ENCODE measurements around the gene STK32B.

STK32B gene

DNA sequence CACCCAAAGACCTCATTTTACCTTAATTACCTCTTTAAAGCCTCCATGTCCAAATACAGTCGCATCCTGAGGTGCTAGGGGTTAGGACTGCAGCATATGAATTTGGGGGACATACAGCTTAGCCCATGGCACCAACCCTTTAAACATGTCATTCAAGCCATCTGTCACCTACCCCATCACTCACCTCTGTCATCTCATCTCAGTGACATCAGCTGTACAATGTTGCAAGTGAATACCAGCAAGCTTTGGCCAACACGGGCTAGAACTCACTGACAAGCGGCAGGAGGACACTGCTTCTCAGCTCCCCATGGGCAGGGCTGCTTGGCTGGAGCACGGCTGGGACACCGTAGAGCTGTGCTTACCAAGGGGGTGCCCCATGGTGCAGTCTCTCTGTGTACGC lies 107.5 kb downstream of the STK32B start:
- POLR2A ChIA-PET = no interaction called here
- H3K27ac ChIP-seq (ENCODE audit: extremely low read depth, low read depth, low read length) = no peak overlapping the region

DNA sequence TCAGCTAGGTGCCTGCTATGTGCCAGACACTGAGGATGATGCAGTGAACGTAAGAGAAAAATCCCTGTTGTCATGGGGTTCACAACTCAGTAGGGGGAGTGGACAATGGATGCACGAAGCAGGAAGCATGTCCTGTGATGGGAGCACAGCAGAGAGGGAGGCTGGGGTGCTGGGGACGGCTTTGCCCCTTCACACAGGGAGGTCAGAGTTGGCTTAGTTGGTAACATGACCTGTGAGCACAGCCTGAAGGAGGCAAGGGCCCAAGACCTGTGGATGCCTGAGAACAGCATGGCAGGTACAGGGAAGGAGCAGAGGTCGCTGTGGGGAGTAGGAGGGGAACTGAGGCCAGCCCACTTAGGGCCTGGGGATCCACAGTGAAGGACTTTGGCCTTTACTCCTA lies 109.4 kb downstream of the STK32B start:
- Histone ChIP-seq H3K9me3 (ENCODE audit: control insufficient read depth, insufficient read depth, low read depth, low read length) (no peaks in the 10 kb centered on the region), H3K36me3 (ENCODE audit: control insufficient read depth in 2 of 2, insufficient read depth in 1 of 2, low read length in 2 of 2) (no peaks in the 10 kb centered on the region), H3K4me3 (ENCODE audit: low read depth, low read length) (no peak overlapping the region), H3K4me1 (ENCODE audit: control insufficient read depth, insufficient read depth, low read length) (no peaks in the 10 kb centered on the region), H3K27ac (ENCODE audit: extremely low read depth, low read depth, low read length) (no peak overlapping the region)
- ChIA-PET CTCF (no interaction called here), POLR2A (no interaction called here)
- TF ChIP-seq GLI4 (tag by site-specific recombination; IDR thresholded peaks at IDR 0.05) (no peak), SCRT2 (tag by site-specific recombination; IDR thresholded peaks at IDR 0.05) (no peak), MZF1 (tag by site-specific recombination; IDR thresholded peaks at IDR 0.05; ENCODE audit: borderline replicate concordance) (no peak), ZXDB (tag by site-specific recombination; IDR thresholded peaks at IDR 0.05) (no peak), ZNF621 (tag by site-specific recombination; IDR thresholded peaks at IDR 0.05) (no peak), ZNF830 (tag by site-specific recombination; IDR thresholded peaks at IDR 0.05; ENCODE audit: low read depth) (no peak), ZBTB21 (tag by site-specific recombination; IDR thresholded peaks at IDR 0.05) (no peak), ZNF707 (tag by site-specific recombination; IDR thresholded peaks at IDR 0.05) (no peak), ZNF585B (tag by site-specific recombination; IDR thresholded peaks at IDR 0.05) (no peak), YY1 (tag by site-specific recombination; IDR thresholded peaks at IDR 0.05) (no peak), ZBTB48 (tag by site-specific recombination; IDR thresholded peaks at IDR 0.05) (no peak), ZNF37A (tag by site-specific recombination; IDR thresholded peaks at IDR 0.05) (no peak), ZNF843 (tag by site-specific recombination; IDR thresholded peaks at IDR 0.05) (no peak), ZNF549 (tag by site-specific recombination; IDR thresholded peaks at IDR 0.05) (no peak), ZNF292 (tag by site-specific recombination; IDR thresholded peaks at IDR 0.05; ENCODE audit: borderline replicate concordance, low read depth) (no peak), ZSCAN23 (tag by site-specific recombination; IDR thresholded peaks at IDR 0.05) (no peak), YY2 (tag by site-specific recombination; IDR thresholded peaks at IDR 0.05) (no peak), OVOL3 (tag by site-specific recombination; IDR thresholded peaks at IDR 0.05) (no peak)
- TF ChIP-seq, protein P1, sequence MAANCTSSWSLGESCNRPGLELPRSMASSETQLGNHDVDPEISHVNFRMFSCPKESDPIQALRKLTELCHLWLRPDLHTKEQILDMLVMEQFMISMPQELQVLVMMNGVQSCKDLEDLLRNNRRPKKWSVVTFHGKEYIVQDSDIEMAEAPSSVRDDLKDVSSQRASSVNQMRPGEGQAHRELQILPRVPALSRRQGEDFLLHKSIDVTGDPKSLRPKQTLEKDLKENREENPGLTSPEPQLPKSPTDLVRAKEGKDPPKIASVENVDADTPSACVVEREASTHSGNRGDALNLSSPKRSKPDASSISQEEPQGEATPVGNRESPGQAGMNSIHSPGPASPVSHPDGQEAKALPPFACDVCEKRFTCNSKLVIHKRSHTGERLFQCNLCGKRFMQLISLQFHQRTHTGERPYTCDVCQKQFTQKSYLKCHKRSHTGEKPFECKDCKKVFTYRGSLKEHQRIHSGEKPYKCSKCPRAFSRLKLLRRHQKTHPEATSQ (tag by site-specific recombination; IDR thresholded peaks at IDR 0.05) = no peak
- TF ChIP-seq, protein P2, sequence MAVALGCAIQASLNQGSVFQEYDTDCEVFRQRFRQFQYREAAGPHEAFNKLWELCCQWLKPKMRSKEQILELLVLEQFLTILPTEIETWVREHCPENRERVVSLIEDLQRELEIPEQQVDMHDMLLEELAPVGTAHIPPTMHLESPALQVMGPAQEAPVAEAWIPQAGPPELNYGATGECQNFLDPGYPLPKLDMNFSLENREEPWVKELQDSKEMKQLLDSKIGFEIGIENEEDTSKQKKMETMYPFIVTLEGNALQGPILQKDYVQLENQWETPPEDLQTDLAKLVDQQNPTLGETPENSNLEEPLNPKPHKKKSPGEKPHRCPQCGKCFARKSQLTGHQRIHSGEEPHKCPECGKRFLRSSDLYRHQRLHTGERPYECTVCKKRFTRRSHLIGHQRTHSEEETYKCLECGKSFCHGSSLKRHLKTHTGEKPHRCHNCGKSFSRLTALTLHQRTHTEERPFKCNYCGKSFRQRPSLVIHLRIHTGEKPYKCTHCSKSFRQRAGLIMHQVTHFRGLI (tag by site-specific recombination; IDR thresholded peaks at IDR 0.05) = no peak

More for the DNA sequence above, 107.5 kb downstream of the STK32B start:
- no peaks in the 10 kb centered on the region for H3K4me1 ChIP-seq (ENCODE audit: control insufficient read depth, insufficient read depth, low read length)
- no peak for TF ChIP-seq ZNF433 (tag by site-specific recombination; IDR thresholded peaks at IDR 0.05; ENCODE audit: low read depth)
- TF ChIP-seq ZNF138 (tag by site-specific recombination; IDR thresholded peaks at IDR 0.05; ENCODE audit: borderline replicate concordance) = no peak
- no peaks in the 10 kb centered on the region for H3K36me3 ChIP-seq (ENCODE audit: control insufficient read depth in 2 of 2, insufficient read depth in 1 of 2, low read length in 2 of 2)
- CTCF ChIA-PET = no interaction called here
- no peak overlapping the region for H3K4me3 ChIP-seq (ENCODE audit: low read depth, low read length)
- H3K9me3 ChIP-seq (ENCODE audit: control insufficient read depth, insufficient read depth, low read depth, low read length) = no peaks in the 10 kb centered on the region

DNA sequence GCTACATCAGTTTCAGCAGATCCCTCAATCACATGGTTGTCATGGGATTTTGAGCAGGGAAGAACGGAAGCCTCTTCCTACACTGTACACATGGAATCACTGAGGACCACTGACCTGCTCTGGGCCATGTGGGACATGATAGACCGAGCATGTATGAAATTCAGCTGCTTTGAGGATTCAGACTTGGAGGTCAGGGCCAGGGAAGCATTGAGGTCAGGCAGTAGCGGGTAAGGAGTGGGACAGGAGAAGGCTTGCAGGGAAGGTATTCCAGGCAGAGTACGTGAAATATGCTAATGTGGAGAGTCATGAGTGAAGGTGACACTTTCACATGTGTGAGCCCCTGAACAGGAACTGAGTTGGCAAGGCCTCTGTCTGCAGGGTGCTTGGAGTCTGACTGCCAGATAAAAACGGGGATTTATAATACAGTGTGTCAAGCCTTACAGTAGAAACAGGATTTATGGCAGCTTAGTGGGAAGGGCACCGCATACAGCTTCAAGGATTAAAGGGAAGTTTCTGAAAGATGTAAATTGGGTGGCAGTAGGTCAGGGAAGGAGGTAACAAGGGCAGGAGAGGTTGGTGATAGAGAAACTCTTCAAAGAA lies 111.7 kb downstream of the STK32B start:
- POLR2A ChIA-PET = no interaction called here
- Histone ChIP-seq H3K9me3 (ENCODE audit: control insufficient read depth, insufficient read depth, low read depth, low read length) (no peaks in the 10 kb centered on the region), H3K4me1 (ENCODE audit: control insufficient read depth, insufficient read depth, low read length) (no peaks in the 10 kb centered on the region), H3K36me3 (ENCODE audit: control insufficient read depth in 2 of 2, insufficient read depth in 1 of 2, low read length in 2 of 2) (no peaks in the 10 kb centered on the region), H3K4me3 (ENCODE audit: low read depth, low read length) (no peak overlapping the region), H3K27ac (ENCODE audit: extremely low read depth, low read depth, low read length) (no peak overlapping the region)
- CTCF ChIA-PET = no interaction called here
- TF ChIP-seq ZNF560 (tag by site-specific recombination; IDR thresholded peaks at IDR 0.05; ENCODE audit: borderline replicate concordance) (no peak), ZEB2 (tag by site-specific recombination; IDR thresholded peaks at IDR 0.05) (no peak), ZNF335 (tag by site-specific recombination; conservative IDR thresholded peaks at IDR 0.05) (no peak), FEZF1 (tag by site-specific recombination; IDR thresholded peaks at IDR 0.05) (no peak), ZBTB20 (tag by site-specific recombination; IDR thresholded peaks at IDR 0.05) (no peak)
- TF ChIP-seq, protein P3, sequence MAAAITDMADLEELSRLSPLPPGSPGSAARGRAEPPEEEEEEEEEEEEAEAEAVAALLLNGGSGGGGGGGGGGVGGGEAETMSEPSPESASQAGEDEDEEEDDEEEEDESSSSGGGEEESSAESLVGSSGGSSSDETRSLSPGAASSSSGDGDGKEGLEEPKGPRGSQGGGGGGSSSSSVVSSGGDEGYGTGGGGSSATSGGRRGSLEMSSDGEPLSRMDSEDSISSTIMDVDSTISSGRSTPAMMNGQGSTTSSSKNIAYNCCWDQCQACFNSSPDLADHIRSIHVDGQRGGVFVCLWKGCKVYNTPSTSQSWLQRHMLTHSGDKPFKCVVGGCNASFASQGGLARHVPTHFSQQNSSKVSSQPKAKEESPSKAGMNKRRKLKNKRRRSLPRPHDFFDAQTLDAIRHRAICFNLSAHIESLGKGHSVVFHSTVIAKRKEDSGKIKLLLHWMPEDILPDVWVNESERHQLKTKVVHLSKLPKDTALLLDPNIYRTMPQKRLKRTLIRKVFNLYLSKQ (tag by site-specific recombination; IDR thresholded peaks at IDR 0.05; ENCODE audit: borderline replicate concordance) = no peak
- TF ChIP-seq, protein P4, sequence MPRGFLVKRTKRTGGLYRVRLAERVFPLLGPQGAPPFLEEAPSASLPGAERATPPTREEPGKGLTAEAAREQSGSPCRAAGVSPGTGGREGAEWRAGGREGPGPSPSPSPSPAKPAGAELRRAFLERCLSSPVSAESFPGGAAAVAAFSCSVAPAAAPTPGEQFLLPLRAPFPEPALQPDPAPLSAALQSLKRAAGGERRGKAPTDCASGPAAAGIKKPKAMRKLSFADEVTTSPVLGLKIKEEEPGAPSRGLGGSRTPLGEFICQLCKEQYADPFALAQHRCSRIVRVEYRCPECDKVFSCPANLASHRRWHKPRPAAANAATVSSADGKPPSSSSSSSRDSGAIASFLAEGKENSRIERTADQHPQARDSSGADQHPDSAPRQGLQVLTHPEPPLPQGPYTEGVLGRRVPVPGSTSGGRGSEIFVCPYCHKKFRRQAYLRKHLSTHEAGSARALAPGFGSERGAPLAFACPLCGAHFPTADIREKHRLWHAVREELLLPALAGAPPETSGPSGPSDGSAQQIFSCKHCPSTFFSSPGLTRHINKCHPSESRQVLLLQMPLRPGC (tag by site-specific recombination; IDR thresholded peaks at IDR 0.05) = no peak

Data from HEK293 (cell line).